ENCODE results near the gene SPRR2B. TPM values are rescaled to one million over a fixed set of nuclear protein-coding genes. Genes with fewer than 3 reads are reported as not detected.
"Not testable (repeated sequence)": the region's sequence is repeated elsewhere in the genome, so short reads cannot be mapped to it uniquely, and the experiment has no call there.

SPRR2B gene
- total RNA-seq, 2 donors from 2014 or later = not detected

DNA sequence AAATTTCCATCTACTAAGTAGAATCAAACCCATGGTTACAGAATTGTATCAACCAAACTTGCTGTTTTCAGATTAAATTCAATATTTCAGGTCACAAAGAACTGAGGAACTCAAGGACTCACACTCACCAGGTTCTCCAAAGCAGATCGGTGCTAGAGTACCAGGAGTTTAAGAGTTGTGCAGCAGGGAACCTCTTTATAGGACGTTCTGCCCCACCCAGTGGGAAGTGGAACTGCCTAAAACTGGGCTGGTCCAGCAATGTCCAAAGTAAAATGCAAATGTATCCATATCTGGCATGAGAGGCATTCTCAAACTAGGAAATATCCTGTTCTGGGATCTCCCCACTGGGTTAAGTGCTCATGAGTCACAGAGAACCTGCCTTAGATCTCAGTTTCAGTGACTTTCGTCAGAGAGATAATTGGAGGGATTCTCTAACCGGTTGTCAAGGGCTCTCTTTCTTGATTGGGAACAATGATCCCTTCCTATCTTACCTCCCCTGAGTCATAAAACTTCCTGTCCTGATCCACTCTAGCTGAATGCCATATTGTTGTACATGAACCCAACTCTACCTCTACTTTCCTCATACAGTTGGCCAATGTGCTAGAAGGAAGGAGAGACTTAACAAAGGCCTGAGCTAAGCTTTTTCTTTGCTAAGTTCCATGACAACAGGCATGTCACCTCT is 30.3 kb downstream of the SPRR2B start, which contains the start of gene SPRR2D:
SPRR2D (minus strand) TSS at position 171 of the 682 bp plus-strand sequence. CDS start 774 bp downstream, outside the sequence.
- DNase-seq (no peak), ATAC-seq (no peak)
- intact Hi-C loops (cut with DNase I, micrococcal nuclease) = no loop called here

DNA sequence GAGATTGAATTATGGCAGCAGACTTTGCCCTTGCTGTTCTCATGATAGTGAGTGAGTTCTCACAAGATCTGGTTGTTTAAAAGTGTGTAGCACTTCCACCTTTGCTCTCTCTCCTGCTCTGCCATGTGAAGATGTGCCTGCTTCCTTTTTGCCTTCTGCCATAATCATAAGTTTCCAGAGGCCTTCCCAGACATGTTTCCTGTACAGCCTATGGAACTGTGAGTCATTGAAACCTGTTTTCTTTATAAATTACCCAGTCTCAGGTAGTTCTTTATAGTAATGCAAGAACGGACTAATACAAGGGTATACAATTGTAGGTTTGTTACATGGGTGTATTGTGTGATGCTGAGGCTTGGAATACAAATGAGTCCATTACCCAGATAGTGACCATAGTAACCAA is 36.2 kb downstream of the SPRR2B start:
- DNase-seq (no peak), ATAC-seq (no peak)
- intact Hi-C loops (cut with DNase I, micrococcal nuclease) = no loop called here

DNA sequence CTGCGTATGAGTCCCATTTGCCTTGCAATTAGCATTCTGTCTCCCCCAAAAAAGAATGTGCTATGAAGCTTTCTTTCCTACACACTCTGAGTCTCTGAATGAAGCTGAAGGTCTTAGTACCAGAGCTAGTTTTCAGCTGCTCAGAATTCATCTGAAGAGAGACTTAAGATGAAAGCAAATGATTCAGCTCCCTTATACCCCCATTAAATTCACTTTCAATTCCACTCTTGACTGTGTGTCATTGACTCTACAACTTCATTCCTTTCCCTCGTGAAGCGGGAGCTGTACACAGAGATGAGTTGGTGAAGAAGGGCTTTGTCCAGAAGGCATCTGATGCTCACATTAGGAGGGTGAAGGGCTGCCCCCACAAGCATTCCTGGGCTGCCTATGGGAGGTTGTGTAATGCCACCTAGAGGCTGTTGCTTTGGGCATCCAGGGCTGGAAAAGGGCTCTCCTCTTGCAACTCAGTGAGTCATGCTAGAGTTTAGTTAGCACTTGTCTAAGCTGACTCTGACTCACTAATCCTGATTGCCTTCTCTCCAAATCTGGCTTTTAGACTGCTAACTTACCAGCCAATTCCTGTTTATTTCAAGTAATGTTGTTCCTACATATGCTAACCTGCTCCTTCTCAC is 38.6 kb downstream of the SPRR2B start:
- intact Hi-C loops (cut with DNase I, micrococcal nuclease) = no loop called here
- no peak for ATAC-seq
- no peak for DNase-seq

DNA sequence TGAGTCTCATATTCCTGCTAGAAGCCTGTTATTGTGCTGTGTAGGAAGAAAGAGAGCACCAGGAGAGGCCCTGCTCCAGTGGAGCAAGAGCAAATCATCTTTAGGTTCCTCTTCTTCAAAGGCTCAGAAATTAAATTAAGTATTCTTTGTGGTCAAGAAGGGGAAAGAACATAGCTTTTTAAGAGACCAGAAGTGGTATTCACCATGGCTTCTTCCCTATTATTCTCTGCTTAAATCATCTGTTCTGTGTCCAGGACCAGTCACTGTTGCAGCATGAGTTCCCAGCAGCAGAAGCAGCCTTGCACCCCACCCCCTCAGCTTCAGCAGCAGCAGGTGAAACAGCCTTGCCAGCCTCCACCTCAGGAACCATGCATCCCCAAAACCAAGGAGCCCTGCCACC is 39.3 kb downstream of the SPRR2B start:
- no peak for DNase-seq
- ATAC-seq = no peak
- intact Hi-C loops (cut with DNase I, micrococcal nuclease) = no loop called here

DNA sequence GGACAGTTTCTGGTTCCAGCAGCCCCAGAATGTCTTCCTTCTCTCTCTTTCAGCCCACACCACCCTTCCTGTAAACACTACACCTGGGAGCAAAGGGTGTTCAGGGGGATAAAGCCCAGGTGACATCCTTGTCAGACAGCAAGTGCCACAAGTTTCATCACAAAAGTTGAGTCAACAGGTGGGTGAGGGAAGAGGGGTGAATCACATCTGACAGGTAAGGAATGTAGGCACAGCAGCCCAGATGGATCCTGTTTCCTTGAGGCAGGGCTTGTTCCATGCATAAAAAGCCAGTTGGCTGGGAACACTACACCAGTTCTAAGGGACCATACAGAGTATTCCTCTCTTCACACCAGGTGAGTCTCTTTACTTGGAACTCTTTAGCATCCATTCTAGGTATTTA is 40.5 kb downstream of the SPRR2B start, which contains the start of gene SPRR1B:
SPRR1B (plus strand) TSS at position 309 of the 400 bp plus-strand sequence. CDS start 1,143 bp downstream, outside the sequence.
- DNase-seq (no peak), ATAC-seq (no peak)
- intact Hi-C loops (cut with DNase I, micrococcal nuclease) = no loop called here

DNA sequence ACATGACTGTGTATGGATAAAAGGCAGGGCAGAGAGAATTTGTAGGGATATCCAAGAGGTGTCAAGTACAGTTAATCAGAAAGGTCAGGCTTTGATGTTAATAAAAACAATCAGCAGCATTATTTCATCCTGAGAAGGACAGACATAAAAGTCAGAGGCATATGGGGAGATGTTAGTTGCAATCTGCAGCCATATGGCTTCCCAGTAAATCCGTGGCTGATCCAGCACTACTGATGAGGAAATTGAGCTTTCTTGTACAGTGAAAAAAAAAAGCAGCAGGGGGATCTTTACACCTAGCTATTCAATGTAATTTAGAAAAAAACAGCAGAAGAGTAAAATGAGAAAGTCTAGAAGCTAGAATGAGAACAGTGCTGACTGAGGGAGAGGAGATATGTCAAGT is 42.6 kb downstream of the SPRR2B start:
- intact Hi-C loops (cut with DNase I, micrococcal nuclease) = no loop called here
- no peak for DNase-seq
- no peak for ATAC-seq

DNA sequence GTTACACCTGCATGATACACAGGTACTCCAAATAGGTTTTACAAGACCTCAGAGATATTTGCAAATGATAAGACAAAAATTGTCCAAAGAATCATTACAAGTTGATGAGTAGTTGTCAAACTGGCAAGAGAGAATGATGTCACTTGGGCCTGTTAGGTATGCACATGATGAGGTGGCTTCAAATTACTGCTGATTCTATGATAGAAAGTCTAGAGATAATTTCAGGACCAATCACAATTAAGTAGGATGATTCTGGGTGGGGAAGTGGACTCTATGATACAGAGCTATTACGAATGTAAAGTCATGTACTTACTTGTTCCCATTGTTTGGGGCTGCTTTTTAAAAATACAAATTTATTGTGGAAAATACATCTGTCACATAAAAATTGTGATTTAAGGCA is 45.6 kb downstream of the SPRR2B start:
- no peak for ATAC-seq
- no peak for DNase-seq
- intact Hi-C loops (cut with DNase I, micrococcal nuclease) = no loop called here

DNA sequence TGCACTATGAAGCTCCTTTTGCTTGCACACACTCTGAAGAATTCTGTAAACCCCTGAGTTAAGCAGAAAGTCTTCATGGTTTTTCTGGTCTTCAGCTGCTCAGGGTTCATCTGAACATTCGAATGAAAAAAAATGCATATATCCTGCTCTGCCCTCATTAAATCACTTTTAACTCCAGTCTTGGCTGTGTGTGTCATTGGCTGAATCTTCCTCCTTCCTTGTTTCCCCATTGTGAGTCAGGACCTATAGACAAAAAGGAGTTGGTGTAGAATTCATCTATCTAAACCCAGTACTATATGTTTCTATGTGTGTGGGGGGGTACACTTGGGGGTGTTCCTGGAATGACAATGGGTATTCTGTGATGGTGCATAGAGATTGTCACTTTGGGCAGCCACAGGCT is 47.0 kb downstream of the SPRR2B start:
- intact Hi-C loops (cut with DNase I, micrococcal nuclease) = no loop called here
- ATAC-seq (no peak), DNase-seq (no peak)

DNA sequence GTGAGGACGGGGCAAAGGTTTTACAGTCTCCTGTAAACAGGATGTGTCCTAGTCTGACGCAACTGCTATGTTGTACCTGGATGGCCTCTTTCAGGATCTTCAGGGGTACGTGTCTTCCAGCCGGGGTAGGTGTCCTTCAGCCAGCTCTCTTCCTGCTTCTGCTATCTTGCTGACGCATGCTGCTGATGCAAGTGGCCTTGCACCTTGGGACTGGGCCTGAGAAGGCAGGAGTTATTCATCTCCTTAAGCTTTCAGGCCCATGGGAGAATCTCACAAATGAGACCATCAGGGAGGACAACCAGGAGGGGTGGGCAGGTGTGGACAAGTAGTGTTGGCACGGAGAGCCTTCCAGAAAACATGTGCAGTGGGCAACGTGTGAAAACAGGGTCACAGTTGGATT is 48.3 kb downstream of the SPRR2B start:
- DNase-seq (no peak), ATAC-seq (no peak)
- intact Hi-C loops (cut with DNase I, micrococcal nuclease) = no loop called here

DNA sequence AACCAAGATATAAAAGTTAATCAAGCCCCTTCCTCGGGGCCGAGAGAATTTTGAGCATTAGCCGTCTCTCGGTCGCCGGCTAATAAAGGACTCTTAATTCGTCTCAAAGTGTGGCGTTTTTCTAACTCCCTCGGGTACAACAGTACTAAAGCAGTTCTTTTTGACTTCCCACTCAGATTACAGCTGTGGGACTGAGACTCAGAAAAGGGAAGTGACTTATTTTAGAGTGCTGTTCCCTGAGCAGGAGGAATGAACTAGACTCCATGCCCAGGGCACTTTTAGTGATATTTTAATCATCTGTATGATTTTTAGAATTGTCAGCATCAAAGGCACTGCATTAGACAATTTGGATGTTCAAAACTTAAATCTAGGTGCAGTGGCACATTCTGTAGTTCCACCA is 49.1 kb downstream of the SPRR2B start:
- intact Hi-C loops (cut with DNase I, micrococcal nuclease); ATAC-seq; DNase-seq: not testable (repeated sequence)

DNA sequence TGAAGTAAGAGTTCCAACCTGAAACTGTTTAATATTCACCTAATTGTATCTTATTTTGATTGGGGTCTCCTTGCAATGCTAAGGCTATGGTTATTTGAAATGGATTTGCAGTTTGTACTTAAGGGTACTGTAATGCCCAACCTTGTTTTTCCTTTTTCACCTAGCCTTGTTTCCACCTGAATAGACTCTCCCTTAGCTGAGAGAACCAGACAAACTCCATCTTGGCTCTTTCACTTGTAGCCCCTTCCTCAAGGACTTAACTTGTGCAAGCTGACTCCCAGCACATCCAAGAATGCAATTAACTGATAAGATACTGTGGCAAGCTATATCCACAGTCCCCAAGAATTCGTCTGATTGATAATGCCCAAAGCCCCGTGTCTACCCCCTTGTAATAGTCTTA is 49.6 kb downstream of the SPRR2B start:
- intact Hi-C loops (cut with DNase I, micrococcal nuclease); DNase-seq; ATAC-seq: not testable (repeated sequence)

Other genes starting within 250 kb of the SPRR2B start
- gene LCE1A, start 244.1 kb downstream of the SPRR2B start, total RNA-seq = not detected
- not detected for gene LCE6A, start 228.8 kb downstream of the SPRR2B start, total RNA-seq
- gene LCE7A, start 211.6 kb downstream of the SPRR2B start, total RNA-seq = not detected
- gene SMCP, start 193.3 kb downstream of the SPRR2B start, total RNA-seq = not detected
- not detected for gene IVL, start 163.1 kb downstream of the SPRR2B start, total RNA-seq
- gene SPRR5, start 124.4 kb downstream of the SPRR2B start, total RNA-seq = not detected
- gene SPRR4, start 101.0 kb downstream of the SPRR2B start, total RNA-seq = not detected
- gene SPRR1A, start 87.5 kb downstream of the SPRR2B start, total RNA-seq = not detected
- not detected for gene SPRR3, start 69.9 kb downstream of the SPRR2B start, total RNA-seq
- gene SPRR1B, start 40.4 kb downstream of the SPRR2B start, total RNA-seq = not detected
- not detected for gene SPRR2D, start 30.5 kb downstream of the SPRR2B start, total RNA-seq
- not detected for gene SPRR2A, start 14.1 kb downstream of the SPRR2B start, total RNA-seq
- gene SPRR2E, start 22.9 kb upstream of the SPRR2B start, total RNA-seq = not detected
- not detected for gene SPRR2F, start 41.9 kb upstream of the SPRR2B start, total RNA-seq
- not detected for gene SPRR2G, start 79.3 kb upstream of the SPRR2B start, total RNA-seq
- not detected for gene LELP1, start 131.8 kb upstream of the SPRR2B start, total RNA-seq
- gene PRR9, start 146.0 kb upstream of the SPRR2B start, total RNA-seq = not detected
- not detected for gene LORICRIN, start 188.1 kb upstream of the SPRR2B start, total RNA-seq
- gene PGLYRP3, start 241.3 kb upstream of the SPRR2B start, total RNA-seq = not detected